Measurements from ENCODE around the gene NRXN3.

Gene NRXN3

DNA sequence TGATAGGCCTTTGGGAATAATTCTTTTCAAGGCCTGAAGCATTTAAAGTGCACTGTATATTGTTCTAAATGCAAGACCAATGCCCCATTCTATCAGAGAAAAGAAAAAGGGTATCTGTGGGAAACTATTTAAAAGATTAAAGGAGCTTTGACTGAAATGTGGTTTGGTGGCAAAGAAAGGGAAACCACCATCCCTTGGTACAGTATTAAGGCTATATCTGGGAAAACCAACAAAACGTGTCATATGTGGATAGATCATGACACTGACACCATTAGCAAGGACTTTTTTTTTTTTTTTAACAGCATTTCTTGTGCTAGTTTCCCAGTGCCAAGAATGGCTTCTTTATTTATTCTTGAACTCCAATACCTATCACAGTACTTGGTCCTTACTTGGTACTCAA, 1150.4 kb downstream of the NRXN3 start:
- DNase-seq (no peak), ATAC-seq (replicated peaks) (no peak)
- Mint-ChIP-seq H3K9me3 (peaks cover 3 to 8% of the 10 kb centered on the region in 2 donors), H3K4me1 (ENCODE audit: low read depth in 2 of 2) (no peaks in the 10 kb centered on the region), H3K36me3 (ENCODE audit: insufficient read depth) (no peaks in the 10 kb centered on the region), H3K4me3 (no peak overlapping the region), H3K27ac (no peak overlapping the region), H3K27me3 (no peaks in the 10 kb centered on the region)

DNA sequence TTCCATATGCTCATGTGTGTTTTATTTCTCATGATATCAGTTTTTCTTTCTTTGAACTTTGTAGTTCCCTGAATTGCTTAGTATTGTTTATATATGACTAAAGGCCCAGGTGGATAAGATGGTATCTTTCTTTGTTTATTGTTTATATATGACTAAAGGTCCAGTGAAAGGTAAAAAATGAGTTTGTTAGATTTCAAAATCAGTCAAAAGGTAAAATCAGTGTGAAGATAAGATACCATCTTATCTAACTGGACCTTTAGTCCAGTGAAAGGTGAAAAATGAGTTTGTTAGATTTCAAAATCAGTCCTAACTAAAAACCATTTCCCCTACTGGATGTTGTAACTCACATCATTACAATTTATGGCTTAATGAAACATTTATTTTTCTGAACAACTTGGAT, 1150.9 kb downstream of the NRXN3 start:
- Mint-ChIP-seq H3K4me3 (no peak overlapping the region), H3K36me3 (ENCODE audit: insufficient read depth) (no peaks in the 10 kb centered on the region), H3K9me3 (peaks cover 3 to 8% of the 10 kb centered on the region in 2 donors), H3K4me1 (ENCODE audit: low read depth in 2 of 2) (no peaks in the 10 kb centered on the region), H3K27me3 (no peaks in the 10 kb centered on the region), H3K27ac (no peak overlapping the region)
- no peak for ATAC-seq (replicated peaks)
- no peak for DNase-seq

GRCh38 chr14:79325071-79325470, 1154.9 kb downstream of the NRXN3 start:
- Mint-ChIP-seq H3K4me3 (no peak overlapping the region), H3K27ac (no peak overlapping the region), H3K9me3 (peaks cover 0 to 9% of the 10 kb centered on the region in 2 donors), H3K4me1 (ENCODE audit: low read depth in 2 of 2) (no peaks in the 10 kb centered on the region), H3K36me3 (ENCODE audit: insufficient read depth) (no peaks in the 10 kb centered on the region), H3K27me3 (no peaks in the 10 kb centered on the region)
- no peak for ATAC-seq (replicated peaks)
- DNase-seq: no peak

DNA sequence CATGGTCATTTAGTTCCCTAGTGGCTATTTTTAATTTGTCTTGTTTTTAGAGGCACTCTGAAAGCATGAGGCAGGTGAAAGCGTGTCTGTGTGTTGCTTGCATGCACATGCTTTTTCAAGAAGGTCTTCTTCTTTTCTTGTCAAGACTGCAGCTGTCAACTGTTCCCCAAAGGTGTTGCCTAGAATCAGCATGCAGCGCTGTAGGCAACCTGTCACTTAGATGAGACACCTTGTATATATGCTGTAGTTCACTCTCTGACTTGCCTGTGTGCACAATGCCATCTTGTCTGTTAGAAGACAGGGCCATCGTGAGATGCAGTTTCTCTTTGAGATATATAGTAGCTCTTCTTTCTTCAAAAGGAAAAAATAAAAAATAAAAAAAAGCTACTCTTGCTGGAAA, 1155.4 kb downstream of the NRXN3 start:
- no peak for ATAC-seq (replicated peaks)
- peaks cover 0 to 13% of the 10 kb centered on the region in 2 donors for H3K9me3 Mint-ChIP-seq
- no peaks in the 10 kb centered on the region for H3K27me3 Mint-ChIP-seq
- DNase-seq: no peak
- no peaks in the 10 kb centered on the region for H3K4me1 Mint-ChIP-seq (ENCODE audit: low read depth in 2 of 2)
- H3K27ac Mint-ChIP-seq: no peak overlapping the region
- H3K4me3 Mint-ChIP-seq: no peak overlapping the region
- no peaks in the 10 kb centered on the region for H3K36me3 Mint-ChIP-seq (ENCODE audit: insufficient read depth)

- Mint-ChIP-seq H3K4me1 (ENCODE audit: low read depth in 2 of 2) (no peaks in the 10 kb centered on the region), H3K4me3 (no peak overlapping the region), H3K27me3 (no peaks in the 10 kb centered on the region), H3K9me3 (peaks cover 3 to 13% of the 10 kb centered on the region in 2 donors), H3K27ac (no peak overlapping the region), H3K36me3 (ENCODE audit: insufficient read depth) (no peaks in the 10 kb centered on the region)
- DNase-seq (no peak), ATAC-seq (replicated peaks) (no peak)
Observed at GRCh38 chr14:79328863-79329262, 1158.7 kb downstream of the NRXN3 start.

DNA sequence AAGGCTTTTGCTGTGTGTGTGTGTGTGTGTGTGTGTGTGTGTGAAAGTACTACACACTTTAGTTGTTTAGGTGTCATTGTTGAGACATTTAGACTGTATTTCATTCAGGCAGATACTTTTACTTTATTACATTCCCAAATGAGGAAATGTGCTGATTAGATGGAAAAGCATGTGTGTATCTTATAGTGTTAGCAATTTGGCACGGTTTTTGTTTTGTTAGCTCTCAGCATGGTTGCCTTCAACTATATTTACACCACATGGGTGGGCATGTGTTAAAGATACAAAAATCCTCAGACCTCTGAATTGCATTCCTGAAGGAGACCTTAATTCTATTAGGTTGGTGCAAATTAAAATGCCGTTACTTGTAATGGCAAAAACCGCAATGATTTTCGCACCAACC, 1161.7 kb downstream of the NRXN3 start:
- peaks cover 6 to 12% of the 10 kb centered on the region in 2 donors for H3K9me3 Mint-ChIP-seq
- ATAC-seq (replicated peaks) (no peak), DNase-seq (no peak)
- no peak overlapping the region for H3K27ac Mint-ChIP-seq
- no peak overlapping the region for H3K4me3 Mint-ChIP-seq
- no peaks in the 10 kb centered on the region for H3K27me3 Mint-ChIP-seq
- H3K36me3 Mint-ChIP-seq (ENCODE audit: insufficient read depth): no peaks in the 10 kb centered on the region
- no peaks in the 10 kb centered on the region for H3K4me1 Mint-ChIP-seq (ENCODE audit: low read depth in 2 of 2)

DNA sequence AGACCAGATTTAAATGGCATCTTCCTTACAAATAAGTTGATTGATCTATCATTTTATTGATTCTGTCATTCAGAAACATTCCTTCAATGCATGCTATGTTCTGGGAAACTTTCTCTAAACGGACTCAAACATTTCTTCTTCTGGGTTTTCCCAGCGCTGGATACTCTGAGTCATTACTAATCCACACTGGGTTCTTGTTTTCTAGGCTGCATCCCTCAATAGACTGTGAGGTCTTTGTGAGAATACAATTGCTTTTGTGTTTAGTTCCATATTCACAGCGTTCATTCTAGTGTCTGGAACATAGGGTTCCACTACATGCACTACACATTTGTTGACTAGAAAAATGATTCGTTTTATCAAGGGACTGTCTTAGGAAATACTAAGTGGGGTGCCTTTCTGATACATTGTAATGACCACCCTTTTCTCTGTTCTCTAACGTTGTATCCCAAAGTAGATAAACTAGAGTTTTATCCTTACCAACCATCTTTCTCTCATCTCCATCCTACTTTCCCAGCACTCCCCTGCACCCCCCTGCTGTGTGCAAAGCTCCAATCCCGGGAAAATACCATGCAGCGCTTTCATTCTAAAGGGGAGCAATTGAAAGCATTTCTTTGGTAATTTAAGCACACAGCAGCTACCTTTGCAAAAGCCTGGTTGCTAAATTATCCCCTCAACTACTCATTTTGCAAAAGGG, 1162.5 kb downstream of the NRXN3 start:
- no peak for DNase-seq
- Mint-ChIP-seq H3K36me3 (ENCODE audit: insufficient read depth) (no peaks in the 10 kb centered on the region), H3K4me3 (no peak overlapping the region), H3K9me3 (peaks cover 6 to 7% of the 10 kb centered on the region in 2 donors), H3K27ac (no peak overlapping the region), H3K4me1 (ENCODE audit: low read depth in 2 of 2) (no peaks in the 10 kb centered on the region), H3K27me3 (no peaks in the 10 kb centered on the region)
- ATAC-seq (replicated peaks): no peak

GRCh38 chr14:79333198-79333546, 1163.0 kb downstream of the NRXN3 start:
- no peaks in the 10 kb centered on the region for H3K36me3 Mint-ChIP-seq (ENCODE audit: insufficient read depth)
- no peak overlapping the region for H3K27ac Mint-ChIP-seq
- H3K4me1 Mint-ChIP-seq (ENCODE audit: low read depth in 2 of 2): no peaks in the 10 kb centered on the region
- H3K4me3 Mint-ChIP-seq: no peak overlapping the region
- peaks cover 7 to 9% of the 10 kb centered on the region in 2 donors for H3K9me3 Mint-ChIP-seq
- no peak for ATAC-seq (replicated peaks)
- DNase-seq: no peak
- H3K27me3 Mint-ChIP-seq: no peaks in the 10 kb centered on the region

GRCh38 chr14:79334272-79334671, 1164.1 kb downstream of the NRXN3 start:
- H3K36me3 Mint-ChIP-seq (ENCODE audit: insufficient read depth): no peaks in the 10 kb centered on the region

GRCh38 chr14:79337761-79338160, 1167.6 kb downstream of the NRXN3 start:
- H3K36me3 Mint-ChIP-seq (ENCODE audit: insufficient read depth): no peaks in the 10 kb centered on the region

More at GRCh38 chr14:79334272-79334671, 1164.1 kb downstream of the NRXN3 start:
- no peaks in the 10 kb centered on the region for H3K27me3 Mint-ChIP-seq
- no peak for DNase-seq
- no peaks in the 10 kb centered on the region for H3K4me1 Mint-ChIP-seq (ENCODE audit: low read depth in 2 of 2)
- no peak overlapping the region for H3K27ac Mint-ChIP-seq
- H3K4me3 Mint-ChIP-seq: no peak overlapping the region
- H3K9me3 Mint-ChIP-seq: peaks cover 7 to 9% of the 10 kb centered on the region in 2 donors
- no peak for ATAC-seq (replicated peaks)

GRCh38 chr14:79342942-79343341, 1172.8 kb downstream of the NRXN3 start:
- H3K4me1 Mint-ChIP-seq (ENCODE audit: low read depth in 2 of 2): no peaks in the 10 kb centered on the region
- no peak overlapping the region for H3K4me3 Mint-ChIP-seq
- ATAC-seq (replicated peaks) (no peak), DNase-seq (no peak)
- H3K27me3 Mint-ChIP-seq: no peaks in the 10 kb centered on the region
- H3K27ac Mint-ChIP-seq: no peak overlapping the region
- no peaks in the 10 kb centered on the region for H3K36me3 Mint-ChIP-seq (ENCODE audit: insufficient read depth)
- peaks cover 0 to 10% of the 10 kb centered on the region in 2 donors for H3K9me3 Mint-ChIP-seq

More at GRCh38 chr14:79337761-79338160, 1167.6 kb downstream of the NRXN3 start:
- no peaks in the 10 kb centered on the region for H3K27me3 Mint-ChIP-seq
- DNase-seq (no peak), ATAC-seq (replicated peaks) (no peak)
- no peaks in the 10 kb centered on the region for H3K4me1 Mint-ChIP-seq (ENCODE audit: low read depth in 2 of 2)
- no peak overlapping the region for H3K4me3 Mint-ChIP-seq
- peaks cover 0 to 11% of the 10 kb centered on the region in 2 donors for H3K9me3 Mint-ChIP-seq
- H3K27ac Mint-ChIP-seq: no peak overlapping the region

GRCh38 chr14:79351011-79351410, 1180.8 kb downstream of the NRXN3 start:
- H3K9me3 Mint-ChIP-seq: peaks cover 0 to 2% of the 10 kb centered on the region in 2 donors
- ATAC-seq (replicated peaks): no peak
- H3K27me3 Mint-ChIP-seq: no peaks in the 10 kb centered on the region
- H3K36me3 Mint-ChIP-seq (ENCODE audit: insufficient read depth): no peaks in the 10 kb centered on the region
- H3K27ac Mint-ChIP-seq: no peak overlapping the region
- no peak overlapping the region for H3K4me3 Mint-ChIP-seq
- no peaks in the 10 kb centered on the region for H3K4me1 Mint-ChIP-seq (ENCODE audit: low read depth in 2 of 2)
- no peak for DNase-seq

DNA sequence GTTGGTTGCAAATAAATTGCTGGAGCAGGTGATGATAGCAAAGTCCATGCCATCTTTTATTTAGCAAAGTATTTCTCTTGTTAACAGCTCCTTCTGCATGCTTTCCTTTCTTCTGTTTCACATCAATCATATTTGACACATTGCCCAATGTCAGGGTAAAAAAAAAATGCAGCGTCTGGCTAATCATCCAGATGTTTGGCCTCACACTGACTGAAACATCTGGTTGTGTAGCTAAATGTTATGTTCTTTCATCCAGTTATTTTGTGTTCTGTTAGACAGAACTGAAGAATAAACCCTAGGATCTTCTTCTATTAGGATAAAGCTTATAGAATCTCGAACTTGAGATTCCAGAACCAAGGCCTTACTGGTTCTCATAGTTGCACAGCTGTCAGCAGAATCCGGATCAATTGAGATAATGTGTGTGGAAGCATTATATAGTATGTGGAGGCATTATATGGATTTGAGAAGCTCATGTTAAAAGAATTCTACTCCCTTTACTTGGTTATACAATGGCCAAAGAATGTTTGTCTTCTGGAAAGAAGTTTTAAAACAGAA, 1182.0 kb downstream of the NRXN3 start:
- H3K27ac Mint-ChIP-seq: no peak overlapping the region
- no peaks in the 10 kb centered on the region for H3K36me3 Mint-ChIP-seq (ENCODE audit: insufficient read depth)
- DNase-seq (no peak), ATAC-seq (replicated peaks) (no peak)
- H3K27me3 Mint-ChIP-seq: no peaks in the 10 kb centered on the region
- H3K4me1 Mint-ChIP-seq (ENCODE audit: low read depth in 2 of 2): no peaks in the 10 kb centered on the region
- no peak overlapping the region for H3K4me3 Mint-ChIP-seq
- H3K9me3 Mint-ChIP-seq: peaks cover 0 to 2% of the 10 kb centered on the region in 2 donors

- Mint-ChIP-seq H3K27ac (no peak overlapping the region), H3K9me3 (peaks cover 0 to 2% of the 10 kb centered on the region in 2 donors), H3K36me3 (ENCODE audit: insufficient read depth) (no peaks in the 10 kb centered on the region), H3K27me3 (no peaks in the 10 kb centered on the region), H3K4me1 (ENCODE audit: low read depth in 2 of 2) (no peaks in the 10 kb centered on the region), H3K4me3 (no peak overlapping the region)
- no peak for DNase-seq
- ATAC-seq (replicated peaks): no peak
Observed at GRCh38 chr14:79354336-79354735, 1184.2 kb downstream of the NRXN3 start.

Data from effector memory CD8-positive, alpha-beta T cell (primary cell).